ENCODE measurements around the gene OSGEPL1.
"Not testable (repeated sequence)": the region's sequence is repeated elsewhere in the genome, so short reads cannot be mapped to it uniquely, and the experiment has no call there.

Gene OSGEPL1

GRCh38 chr2:189726849-189727248, 35.7 kb downstream of the OSGEPL1 start:
- no peak for DNase-seq

- DNase-seq, result no peak
Observed at GRCh38 chr2:189726271-189726670, 36.3 kb downstream of the OSGEPL1 start.

GRCh38 chr2:189723192-189723591, 39.4 kb downstream of the OSGEPL1 start:
- no peak for DNase-seq

GRCh38 chr2:189719571-189719970, 43.0 kb downstream of the OSGEPL1 start:
- DNase-seq, result no peak

- not testable (repeated sequence) for DNase-seq
Observed at GRCh38 chr2:189717593-189717992, 45.0 kb downstream of the OSGEPL1 start.

GRCh38 chr2:189709501-189710221, 52.9 kb downstream of the OSGEPL1 start:
- no peak for DNase-seq

- no peak for DNase-seq
Observed at GRCh38 chr2:189702071-189702470, 60.5 kb downstream of the OSGEPL1 start.

GRCh38 chr2:189700681-189701080, 61.9 kb downstream of the OSGEPL1 start:
- DNase-seq, result no peak

- DNase-seq, result peak; percentile 60
Observed at GRCh38 chr2:189698020-189698887, 64.3 kb downstream of the OSGEPL1 start.
